ENCODE results near the gene HOXA4. TPM values are rescaled to one million over a fixed set of nuclear protein-coding genes. Genes with fewer than 3 reads are reported as not detected.

The HOXA4 gene
- polyA plus RNA-seq, 1 donor (not counting 4 experiments of a cell fraction or from before 2014, with no cell fraction given) = 1.5 TPM

GRCh38 chr7:27153526-27153925 lies 23.0 kb upstream of the HOXA4 start:
- FAIRE-seq (no peak), DNase-seq (ENCODE audit: low read depth, low spot score) (no peak)
- no peaks in the 10 kb centered on the region for H3K36me3 ChIP-seq (ENCODE audit: control insufficient read depth in 2 of 2, extremely low read depth in 1 of 2, insufficient read depth in 2 of 2, low read length in 2 of 2)
- dilution Hi-C loops (cut with MboI; ENCODE audit: extremely low pct_ligation_motif_present, low sequenced_read_pairs) = no loop called here
- H3K4me2 ChIP-seq (ENCODE audit: control insufficient read depth, extremely low read depth, insufficient read depth, low read depth, low read length) = peak overlapping the region; percentile 98
- H4K20me1 ChIP-seq (ENCODE audit: control insufficient read depth, extremely low read depth, insufficient read depth, low read length) = no peaks in the 10 kb centered on the region
- no peak overlapping the region for H2AFZ ChIP-seq (ENCODE audit: control insufficient read depth, low read length)
- no peaks in the 10 kb centered on the region for H3K9me3 ChIP-seq (ENCODE audit: control insufficient read depth, low read depth, low read length)
- TF ChIP-seq CTCF (optimal IDR thresholded peaks at IDR 0.05 in 1 of 3, IDR thresholded peaks at IDR 0.05 in 1 of 3, conservative IDR thresholded peaks at IDR 0.05 in 1 of 3; ENCODE audit: extremely low read depth in 1 of 3, insufficient read depth in 2 of 3, low read length in 3 of 3) (no peak), EZH2 (IDR thresholded peaks at IDR 0.05; ENCODE audit: low read length) (no peak)
- no peaks in the 10 kb centered on the region for H3K27me3 ChIP-seq (ENCODE audit: control insufficient read depth, extremely low read depth, insufficient read depth, low read length)
- peak overlapping the region; percentile 93 for H3K9ac ChIP-seq (ENCODE audit: control insufficient read depth, extremely low read depth, insufficient read depth, low read length)
- H3K9me1 ChIP-seq (ENCODE audit: control insufficient read depth, extremely low read depth, insufficient read depth, low read length) = no peaks in the 10 kb centered on the region
- H3K4me3 ChIP-seq (ENCODE audit: control insufficient read depth in 2 of 3, extremely low read depth in 1 of 3, insufficient read depth in 2 of 3, low read depth in 1 of 3, low read length in 3 of 3) = peak overlapping the region in 2 of 3 experiments; percentile 21 to 74
- H3K27ac ChIP-seq (ENCODE audit: control insufficient read depth, insufficient read depth, low read length) = peak overlapping the region; percentile 87
- H3K4me1 ChIP-seq (ENCODE audit: control insufficient read depth, extremely low read depth, insufficient read depth, low read length) = peaks cover 69% of the 10 kb centered on the region
- H3K79me2 ChIP-seq (ENCODE audit: control insufficient read depth, insufficient read depth, low read length) = peaks cover 62% of the 10 kb centered on the region

DNA sequence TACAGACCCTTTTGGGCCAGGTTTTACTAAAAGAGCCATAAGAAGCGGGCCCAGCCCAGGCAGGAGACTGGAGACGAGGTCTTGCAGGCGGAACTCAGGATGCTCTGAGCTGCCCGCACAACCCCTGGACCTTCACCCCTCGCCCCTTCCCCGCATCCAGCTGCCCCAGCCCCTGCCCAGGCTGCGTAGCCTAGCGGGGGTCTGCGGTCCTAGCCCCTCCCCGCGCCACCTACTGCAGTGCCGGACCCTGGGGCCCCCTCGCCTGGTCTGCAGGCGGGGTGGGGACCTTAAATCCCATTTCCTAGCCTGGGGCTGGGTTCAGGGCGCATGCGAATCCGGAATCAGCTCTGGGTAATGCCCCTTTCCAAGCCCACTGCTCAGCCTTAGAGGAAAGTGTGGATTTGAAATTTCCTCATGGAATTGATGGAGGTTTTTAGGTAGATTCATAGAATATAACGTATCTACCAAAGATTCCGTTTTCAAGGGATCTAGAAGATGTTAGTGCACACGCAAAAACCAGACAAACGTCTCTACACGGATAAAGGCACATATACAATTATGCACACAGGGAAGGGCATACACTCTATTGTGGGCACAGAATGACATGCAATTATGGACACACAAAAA lies 22.4 kb upstream of the HOXA4 start:
- H3K27me3 ChIP-seq (ENCODE audit: control insufficient read depth, extremely low read depth, insufficient read depth, low read length) = no peaks in the 10 kb centered on the region
- peaks cover 67% of the 10 kb centered on the region for H3K79me2 ChIP-seq (ENCODE audit: control insufficient read depth, insufficient read depth, low read length)
- FAIRE-seq (no peak), DNase-seq (ENCODE audit: low read depth, low spot score) (no peak)
- no peak for TF ChIP-seq EZH2 (IDR thresholded peaks at IDR 0.05; ENCODE audit: low read length)
- no peak for TF ChIP-seq CTCF (optimal IDR thresholded peaks at IDR 0.05 in 1 of 3, IDR thresholded peaks at IDR 0.05 in 1 of 3, conservative IDR thresholded peaks at IDR 0.05 in 1 of 3; ENCODE audit: extremely low read depth in 1 of 3, insufficient read depth in 2 of 3, low read length in 3 of 3)
- H2AFZ ChIP-seq (ENCODE audit: control insufficient read depth, low read length) = peak overlapping the region; percentile 82
- no peaks in the 10 kb centered on the region for H3K36me3 ChIP-seq (ENCODE audit: control insufficient read depth in 2 of 2, extremely low read depth in 1 of 2, insufficient read depth in 2 of 2, low read length in 2 of 2)
- H3K4me1 ChIP-seq (ENCODE audit: control insufficient read depth, extremely low read depth, insufficient read depth, low read length) = peaks cover 69% of the 10 kb centered on the region
- dilution Hi-C loops (cut with MboI; ENCODE audit: extremely low pct_ligation_motif_present, low sequenced_read_pairs) = no loop called here
- peak overlapping the region; percentile 93 for H3K9ac ChIP-seq (ENCODE audit: control insufficient read depth, extremely low read depth, insufficient read depth, low read length)
- H3K27ac ChIP-seq (ENCODE audit: control insufficient read depth, insufficient read depth, low read length) = peak overlapping the region; percentile 87
- no peaks in the 10 kb centered on the region for H3K9me1 ChIP-seq (ENCODE audit: control insufficient read depth, extremely low read depth, insufficient read depth, low read length)
- peak overlapping the region; percentile 60 to 83 (median 74) for H3K4me3 ChIP-seq (ENCODE audit: control insufficient read depth in 2 of 3, extremely low read depth in 1 of 3, insufficient read depth in 2 of 3, low read depth in 1 of 3, low read length in 3 of 3)
- H3K4me2 ChIP-seq (ENCODE audit: control insufficient read depth, extremely low read depth, insufficient read depth, low read depth, low read length) = peak overlapping the region; percentile 98
- H3K9me3 ChIP-seq (ENCODE audit: control insufficient read depth, low read depth, low read length) = no peaks in the 10 kb centered on the region
- H4K20me1 ChIP-seq (ENCODE audit: control insufficient read depth, extremely low read depth, insufficient read depth, low read length) = no peaks in the 10 kb centered on the region
